Upper lobe of left lung (tissue), 4 donors: ENCODE data around the gene IMMP2L.

ENCODE experiments used
- EP300 ChIP-seq, 4 donors: sonication (generic); formaldehyde crosslinking; IDR thresholded peaks; one replicate each; pipeline ENCODE4 v1.5.1; 2017; ENCODE audit warnings: antibody characterized with exemption in 4 of 4, control low read depth in 2 of 4
- POLR2A ChIP-seq, 4 donors: fragments of 450-650 bp; IDR thresholded peaks; one replicate each; pipeline ENCODE4 v1.5.1; 2016 to 2017; ENCODE audit warnings: antibody characterized with exemption in 4 of 4, mild to moderate bottlenecking in 2 of 4
- POLR2AphosphoS5 ChIP-seq, 2 donors: sonication (generic); formaldehyde crosslinking; IDR thresholded peaks; one replicate each; pipeline ENCODE4 v1.5.1; 2017; ENCODE audit warnings: antibody characterized with exemption in 2 of 2
- TF ChIP-seq, protein P1 (sequence below), 6 experiments: fragments of 450-650 bp in 4 of 6; fragments of 200-600 bp in 2 of 6; sonication (generic) in 2 of 6; IDR thresholded peaks; one replicate each; pipeline ENCODE4 v1.5.1; 2016 to 2019; ENCODE audit warnings: antibody characterized with exemption in 6 of 6

DNA sequence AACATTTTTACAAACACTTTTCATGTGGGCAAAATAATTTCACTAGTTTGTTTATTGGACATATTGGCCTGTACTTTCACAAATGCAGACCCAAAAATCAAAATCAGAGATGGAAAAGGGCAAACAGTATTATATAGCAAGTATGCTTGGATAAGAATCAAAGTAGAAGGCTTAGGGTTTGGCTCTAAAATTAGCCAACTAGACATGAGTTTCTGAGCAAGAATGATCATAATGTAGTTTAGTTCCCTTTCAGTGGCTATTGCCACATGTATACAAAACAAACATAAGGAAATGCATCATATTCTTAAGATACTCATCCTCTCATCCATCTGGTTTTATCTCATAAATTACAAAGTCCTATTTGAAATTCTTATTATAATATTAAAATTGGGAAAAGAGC is 132.5 kb downstream of the IMMP2L start:
- no peak for TF ChIP-seq POLR2AphosphoS5 (IDR thresholded peaks at IDR 0.05)
- no peak for TF ChIP-seq POLR2A (IDR thresholded peaks at IDR 0.05)
- TF ChIP-seq, protein P1, sequence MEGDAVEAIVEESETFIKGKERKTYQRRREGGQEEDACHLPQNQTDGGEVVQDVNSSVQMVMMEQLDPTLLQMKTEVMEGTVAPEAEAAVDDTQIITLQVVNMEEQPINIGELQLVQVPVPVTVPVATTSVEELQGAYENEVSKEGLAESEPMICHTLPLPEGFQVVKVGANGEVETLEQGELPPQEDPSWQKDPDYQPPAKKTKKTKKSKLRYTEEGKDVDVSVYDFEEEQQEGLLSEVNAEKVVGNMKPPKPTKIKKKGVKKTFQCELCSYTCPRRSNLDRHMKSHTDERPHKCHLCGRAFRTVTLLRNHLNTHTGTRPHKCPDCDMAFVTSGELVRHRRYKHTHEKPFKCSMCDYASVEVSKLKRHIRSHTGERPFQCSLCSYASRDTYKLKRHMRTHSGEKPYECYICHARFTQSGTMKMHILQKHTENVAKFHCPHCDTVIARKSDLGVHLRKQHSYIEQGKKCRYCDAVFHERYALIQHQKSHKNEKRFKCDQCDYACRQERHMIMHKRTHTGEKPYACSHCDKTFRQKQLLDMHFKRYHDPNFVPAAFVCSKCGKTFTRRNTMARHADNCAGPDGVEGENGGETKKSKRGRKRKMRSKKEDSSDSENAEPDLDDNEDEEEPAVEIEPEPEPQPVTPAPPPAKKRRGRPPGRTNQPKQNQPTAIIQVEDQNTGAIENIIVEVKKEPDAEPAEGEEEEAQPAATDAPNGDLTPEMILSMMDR (IDR thresholded peaks at IDR 0.05) = no peak
- TF ChIP-seq EP300 (IDR thresholded peaks at IDR 0.05) = no peak
